ENCODE measurements around the gene ADD3. TPM values are rescaled to one million over a fixed set of nuclear protein-coding genes. Genes with fewer than 3 reads are reported as not detected.

The ADD3 gene
- polyA plus RNA-seq, 1 donor (not counting 4 experiments of a cell fraction or from before 2014, with no cell fraction given): 61.7 TPM

GRCh38 chr10:110068780-110069179 is 61.0 kb downstream of the ADD3 start:
- Histone ChIP-seq H3K9me3 (ENCODE audit: control insufficient read depth, low read depth, low read length) (no peaks in the 10 kb centered on the region), H4K20me1 (ENCODE audit: control insufficient read depth, extremely low read depth, insufficient read depth, low read length) (no peaks in the 10 kb centered on the region), H3K36me3 (ENCODE audit: control insufficient read depth in 2 of 2, extremely low read depth in 1 of 2, insufficient read depth in 2 of 2, low read length in 2 of 2) (no peaks in the 10 kb centered on the region), H3K4me1 (ENCODE audit: control insufficient read depth, extremely low read depth, insufficient read depth, low read length) (peaks cover 4% of the 10 kb centered on the region), H3K79me2 (ENCODE audit: control insufficient read depth, insufficient read depth, low read length) (no peaks in the 10 kb centered on the region), H3K4me3 (ENCODE audit: control insufficient read depth in 2 of 3, extremely low read depth in 1 of 3, insufficient read depth in 2 of 3, low read depth in 1 of 3, low read length in 3 of 3) (no peak overlapping the region), H3K27me3 (ENCODE audit: control insufficient read depth, extremely low read depth, insufficient read depth, low read length) (no peaks in the 10 kb centered on the region), H3K27ac (ENCODE audit: control insufficient read depth, insufficient read depth, low read length) (no peak overlapping the region), H2AFZ (ENCODE audit: control insufficient read depth, low read length) (no peak overlapping the region), H3K9me1 (ENCODE audit: control insufficient read depth, extremely low read depth, insufficient read depth, low read length) (no peaks in the 10 kb centered on the region), H3K9ac (ENCODE audit: control insufficient read depth, extremely low read depth, insufficient read depth, low read length) (no peak overlapping the region), H3K4me2 (ENCODE audit: control insufficient read depth, extremely low read depth, insufficient read depth, low read depth, low read length) (no peak overlapping the region)
- FAIRE-seq (no peak), DNase-seq (ENCODE audit: low read depth, low spot score) (no peak)
- dilution Hi-C loops (cut with MboI; ENCODE audit: extremely low pct_ligation_motif_present, low sequenced_read_pairs): no loop called here
- TF ChIP-seq EZH2 (IDR thresholded peaks at IDR 0.05; ENCODE audit: low read length) (no peak), CTCF (optimal IDR thresholded peaks at IDR 0.05 in 1 of 3, IDR thresholded peaks at IDR 0.05 in 1 of 3, conservative IDR thresholded peaks at IDR 0.05 in 1 of 3; ENCODE audit: extremely low read depth in 1 of 3, insufficient read depth in 2 of 3, low read length in 3 of 3) (no peak)

- H3K4me3 ChIP-seq (ENCODE audit: control insufficient read depth in 2 of 3, extremely low read depth in 1 of 3, insufficient read depth in 2 of 3, low read depth in 1 of 3, low read length in 3 of 3): no peak overlapping the region
Measured at GRCh38 chr10:110069502-110069982, 61.8 kb downstream of the ADD3 start.

More at GRCh38 chr10:110069502-110069982, 61.8 kb downstream of the ADD3 start:
- no peaks in the 10 kb centered on the region for H3K9me1 ChIP-seq (ENCODE audit: control insufficient read depth, extremely low read depth, insufficient read depth, low read length)
- no peak overlapping the region for H3K27ac ChIP-seq (ENCODE audit: control insufficient read depth, insufficient read depth, low read length)
- no peaks in the 10 kb centered on the region for H3K27me3 ChIP-seq (ENCODE audit: control insufficient read depth, extremely low read depth, insufficient read depth, low read length)
- DNase-seq (ENCODE audit: low read depth, low spot score) (no peak), FAIRE-seq (no peak)
- H3K4me1 ChIP-seq (ENCODE audit: control insufficient read depth, extremely low read depth, insufficient read depth, low read length): peaks cover 4% of the 10 kb centered on the region
- H3K4me2 ChIP-seq (ENCODE audit: control insufficient read depth, extremely low read depth, insufficient read depth, low read depth, low read length): no peak overlapping the region
- no peak for TF ChIP-seq CTCF (optimal IDR thresholded peaks at IDR 0.05 in 1 of 3, IDR thresholded peaks at IDR 0.05 in 1 of 3, conservative IDR thresholded peaks at IDR 0.05 in 1 of 3; ENCODE audit: extremely low read depth in 1 of 3, insufficient read depth in 2 of 3, low read length in 3 of 3)
- no peak for TF ChIP-seq EZH2 (IDR thresholded peaks at IDR 0.05; ENCODE audit: low read length)
- no peaks in the 10 kb centered on the region for H4K20me1 ChIP-seq (ENCODE audit: control insufficient read depth, extremely low read depth, insufficient read depth, low read length)
- H3K79me2 ChIP-seq (ENCODE audit: control insufficient read depth, insufficient read depth, low read length): no peaks in the 10 kb centered on the region
- no peak overlapping the region for H3K9ac ChIP-seq (ENCODE audit: control insufficient read depth, extremely low read depth, insufficient read depth, low read length)
- H2AFZ ChIP-seq (ENCODE audit: control insufficient read depth, low read length): no peak overlapping the region
- H3K9me3 ChIP-seq (ENCODE audit: control insufficient read depth, low read depth, low read length): no peaks in the 10 kb centered on the region
- dilution Hi-C loops (cut with MboI; ENCODE audit: extremely low pct_ligation_motif_present, low sequenced_read_pairs): no loop called here
- no peaks in the 10 kb centered on the region for H3K36me3 ChIP-seq (ENCODE audit: control insufficient read depth in 2 of 2, extremely low read depth in 1 of 2, insufficient read depth in 2 of 2, low read length in 2 of 2)

Measured in keratinocyte (primary cell).